Keratinocyte (primary cell): ENCODE results near the gene CTNNA3.

ENCODE experiments used
- EZH2 ChIP-seq: IDR thresholded peaks from one replicate; pipeline ENCODE4 v1.6.1; 2012; ENCODE audit warnings: inconsistent platforms, mild to moderate bottlenecking, low read length, moderate library complexity
- TF ChIP-seq, protein P1 (sequence below), 3 experiments: IDR thresholded peaks in 1 of 3; conservative IDR thresholded peaks in 1 of 3; optimal IDR thresholded peaks in 1 of 3; 2 replicates in 2 of 3; 3 replicates in 1 of 3; pipeline versions ENCODE3 to v1.5.1; 2011; ENCODE audit warnings: low read length in 3 of 3, mild to moderate bottlenecking in 3 of 3, moderate library complexity in 2 of 3, control low read depth in 1 of 3, inconsistent platforms in 1 of 3; ENCODE audit not compliant: insufficient read depth in 2 of 3; ENCODE audit errors: extremely low read depth in 1 of 3

DNA sequence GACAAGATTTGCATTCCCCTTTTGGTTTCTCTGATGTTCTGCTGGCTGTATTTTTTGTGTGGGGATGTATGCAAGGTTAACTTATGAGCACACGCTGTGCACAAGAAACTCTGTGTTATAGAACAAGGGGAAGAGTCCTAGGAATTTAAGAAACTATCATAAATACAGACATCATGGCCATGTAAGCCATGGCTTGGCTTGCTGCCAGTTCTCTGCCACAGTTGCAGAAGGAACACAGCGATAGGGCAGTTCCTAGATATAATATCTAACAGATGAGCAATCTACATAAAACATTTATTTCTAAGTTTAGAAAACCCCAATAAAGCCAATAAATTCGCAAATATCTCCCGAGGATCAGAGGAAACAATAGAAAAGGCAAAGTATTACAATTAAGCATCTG, 616.9 kb downstream of the CTNNA3 start:
- TF ChIP-seq, protein P1, sequence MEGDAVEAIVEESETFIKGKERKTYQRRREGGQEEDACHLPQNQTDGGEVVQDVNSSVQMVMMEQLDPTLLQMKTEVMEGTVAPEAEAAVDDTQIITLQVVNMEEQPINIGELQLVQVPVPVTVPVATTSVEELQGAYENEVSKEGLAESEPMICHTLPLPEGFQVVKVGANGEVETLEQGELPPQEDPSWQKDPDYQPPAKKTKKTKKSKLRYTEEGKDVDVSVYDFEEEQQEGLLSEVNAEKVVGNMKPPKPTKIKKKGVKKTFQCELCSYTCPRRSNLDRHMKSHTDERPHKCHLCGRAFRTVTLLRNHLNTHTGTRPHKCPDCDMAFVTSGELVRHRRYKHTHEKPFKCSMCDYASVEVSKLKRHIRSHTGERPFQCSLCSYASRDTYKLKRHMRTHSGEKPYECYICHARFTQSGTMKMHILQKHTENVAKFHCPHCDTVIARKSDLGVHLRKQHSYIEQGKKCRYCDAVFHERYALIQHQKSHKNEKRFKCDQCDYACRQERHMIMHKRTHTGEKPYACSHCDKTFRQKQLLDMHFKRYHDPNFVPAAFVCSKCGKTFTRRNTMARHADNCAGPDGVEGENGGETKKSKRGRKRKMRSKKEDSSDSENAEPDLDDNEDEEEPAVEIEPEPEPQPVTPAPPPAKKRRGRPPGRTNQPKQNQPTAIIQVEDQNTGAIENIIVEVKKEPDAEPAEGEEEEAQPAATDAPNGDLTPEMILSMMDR (optimal IDR thresholded peaks at IDR 0.05 in 1 of 3, IDR thresholded peaks at IDR 0.05 in 1 of 3, conservative IDR thresholded peaks at IDR 0.05 in 1 of 3; ENCODE audit: extremely low read depth in 1 of 3, insufficient read depth in 2 of 3, low read length in 3 of 3) = no peak
- no peak for TF ChIP-seq EZH2
